ENCODE data around the gene MEOX1. TPM values are rescaled to one million over a fixed set of nuclear protein-coding genes. Genes with fewer than 3 reads are reported as not detected.

MEOX1 gene
- total RNA-seq, 1 donor from 2014 or later, result 1.8 TPM

GRCh38 chr17:43598357-43599045, 63.2 kb downstream of the MEOX1 start:
- Mint-ChIP-seq H3K27me3 (ENCODE audit: low read depth) (no peaks in the 10 kb centered on the region), H3K4me3 (no peak overlapping the region), H3K36me3 (no peaks in the 10 kb centered on the region), H3K4me1 (peaks cover 28% of the 10 kb centered on the region), H3K27ac (peak overlapping the region; percentile 51), H3K9me3 (no peaks in the 10 kb centered on the region)
- no peak for DNase-seq (ENCODE audit: low spot score in 2 of 2, unreplicated experiment in 2 of 2)
- no peak for TF ChIP-seq CTCF (IDR thresholded peaks at IDR 0.05; ENCODE audit: unreplicated experiment)

- Mint-ChIP-seq H3K4me3 (no peak overlapping the region), H3K36me3 (no peaks in the 10 kb centered on the region), H3K27me3 (ENCODE audit: low read depth) (no peaks in the 10 kb centered on the region), H3K4me1 (peaks cover 28% of the 10 kb centered on the region), H3K27ac (no peak overlapping the region), H3K9me3 (no peaks in the 10 kb centered on the region)
- DNase-seq (ENCODE audit: low spot score in 2 of 2, unreplicated experiment in 2 of 2), result no peak
- no peak for TF ChIP-seq CTCF (IDR thresholded peaks at IDR 0.05; ENCODE audit: unreplicated experiment)
Measured at GRCh38 chr17:43597624-43598356, 63.9 kb downstream of the MEOX1 start.

- Mint-ChIP-seq H3K27me3 (ENCODE audit: low read depth) (no peaks in the 10 kb centered on the region), H3K4me1 (peaks cover 43% of the 10 kb centered on the region)
- no peak for DNase-seq (ENCODE audit: low spot score in 2 of 2, unreplicated experiment in 2 of 2)
Measured at GRCh38 chr17:43595466-43595865, 66.3 kb downstream of the MEOX1 start.

GRCh38 chr17:43591779-43592562, 69.8 kb downstream of the MEOX1 start:
- DNase-seq (ENCODE audit: low spot score in 2 of 2, unreplicated experiment in 2 of 2), result peak; percentile 23 to 52
- H3K4me1 Mint-ChIP-seq, result peaks cover 24% of the 10 kb centered on the region
- no peak overlapping the region for H3K4me3 Mint-ChIP-seq
- TF ChIP-seq CTCF (IDR thresholded peaks at IDR 0.05; ENCODE audit: unreplicated experiment), result no peak
- H3K9me3 Mint-ChIP-seq, result peaks cover 5% of the 10 kb centered on the region
- H3K36me3 Mint-ChIP-seq, result no peaks in the 10 kb centered on the region
- H3K27me3 Mint-ChIP-seq (ENCODE audit: low read depth), result no peaks in the 10 kb centered on the region
- peak overlapping the region; percentile 95 for H3K27ac Mint-ChIP-seq

More at GRCh38 chr17:43595466-43595865, 66.3 kb downstream of the MEOX1 start:
- H3K4me3 Mint-ChIP-seq, result no peak overlapping the region
- H3K36me3 Mint-ChIP-seq, result no peaks in the 10 kb centered on the region
- no peaks in the 10 kb centered on the region for H3K9me3 Mint-ChIP-seq
- H3K27ac Mint-ChIP-seq, result no peak overlapping the region
- TF ChIP-seq CTCF (IDR thresholded peaks at IDR 0.05; ENCODE audit: unreplicated experiment), result no peak

- H3K27ac Mint-ChIP-seq, result peak overlapping the region; percentile 95
Measured at GRCh38 chr17:43591001-43591400, 70.7 kb downstream of the MEOX1 start.

More at GRCh38 chr17:43591001-43591400, 70.7 kb downstream of the MEOX1 start:
- DNase-seq (ENCODE audit: low spot score in 2 of 2, unreplicated experiment in 2 of 2), result no peak
- Mint-ChIP-seq H3K4me3 (peak overlapping the region; percentile 3), H3K9me3 (peaks cover 5% of the 10 kb centered on the region), H3K36me3 (no peaks in the 10 kb centered on the region), H3K4me1 (peaks cover 24% of the 10 kb centered on the region), H3K27me3 (ENCODE audit: low read depth) (no peaks in the 10 kb centered on the region)
- no peak for TF ChIP-seq CTCF (IDR thresholded peaks at IDR 0.05; ENCODE audit: unreplicated experiment)

Other genes with a start within 250 kb of the MEOX1 start
- 64.4 to 71.9 TPM (median 68.6 TPM) in 3 replicates for gene DHX8, start 177.9 kb downstream of the MEOX1 start, total RNA-seq
- 4.4 to 5.6 TPM (median 5.4 TPM) in 3 replicates for gene ETV4, start 115.6 kb downstream of the MEOX1 start, total RNA-seq
- 0.23 to 0.33 TPM (median 0.27 TPM) in 3 replicates for gene SOST, start 96.9 kb upstream of the MEOX1 start, total RNA-seq
- gene DUSP3, start 117.1 kb upstream of the MEOX1 start, total RNA-seq, result 41.9 to 45.0 TPM (median 42.8 TPM) in 3 replicates
- gene CFAP97D1, start 118.5 kb upstream of the MEOX1 start, total RNA-seq, result 0.07 TPM in 1 of 3 replicates, not detected in the others
- gene MPP3, start 171.2 kb upstream of the MEOX1 start, total RNA-seq, result 22.9 to 24.3 TPM (median 22.9 TPM) in 3 replicates
- gene CD300LG, start 185.3 kb upstream of the MEOX1 start, total RNA-seq, result 0.18 TPM in 1 of 3 replicates, not detected in the others
- gene MPP2, start 245.6 kb upstream of the MEOX1 start, total RNA-seq, result 11.6 to 14.1 TPM (median 13.0 TPM) in 3 replicates